NCI-H82 treated with DMSO at 0.1 percent for 48 hours (cell line): ENCODE results near the gene SMU1.

ENCODE experiments used
- DNase-seq: peaks from one replicate; lab custom pipeline; 2025; ENCODE audit not compliant: unreplicated experiment; lab: John Stamatoyannopoulos, UW

Gene SMU1

GRCh38 chr9:33076046-33077004 lies at the start of gene SMU1:
Gene SMU1 (minus strand): TSS chr9:33076674. CDS start chr9:33076608, 66 bp downstream.
- peak; percentile 91 for DNase-seq

GRCh38 chr9:33125461-33125860 lies 49.0 kb upstream of the SMU1 start:
- peak; percentile 14 for DNase-seq

- no peak for DNase-seq
Observed at GRCh38 chr9:33124751-33125381, 48.4 kb upstream of the SMU1 start.

- DNase-seq: no peak
Observed at GRCh38 chr9:33124046-33124445, 47.6 kb upstream of the SMU1 start.

- no peak for DNase-seq
Observed at GRCh38 chr9:33123407-33124031, 47.0 kb upstream of the SMU1 start.

GRCh38 chr9:33120620-33121019 lies 44.1 kb upstream of the SMU1 start:
- DNase-seq: no peak

GRCh38 chr9:33117796-33118195 lies 41.3 kb upstream of the SMU1 start:
- DNase-seq: no peak

- no peak for DNase-seq
Observed at GRCh38 chr9:33117306-33117705, 40.8 kb upstream of the SMU1 start.

GRCh38 chr9:33116860-33117259 lies 40.4 kb upstream of the SMU1 start:
- no peak for DNase-seq

- no peak for DNase-seq
Observed at GRCh38 chr9:33114746-33115145, 38.3 kb upstream of the SMU1 start.

GRCh38 chr9:33113799-33114547 lies 37.5 kb upstream of the SMU1 start:
- no peak for DNase-seq

- no peak for DNase-seq
Observed at GRCh38 chr9:33112094-33112493, 35.6 kb upstream of the SMU1 start.

GRCh38 chr9:33111631-33112030 lies 35.2 kb upstream of the SMU1 start:
- DNase-seq: no peak

- no peak for DNase-seq
Observed at GRCh38 chr9:33110686-33111085, 34.2 kb upstream of the SMU1 start.

- no peak for DNase-seq
Observed at GRCh38 chr9:33109850-33110595, 33.5 kb upstream of the SMU1 start.

- no peak for DNase-seq
Observed at GRCh38 chr9:33109097-33109496, 32.6 kb upstream of the SMU1 start.

GRCh38 chr9:33108472-33108871 lies 32.0 kb upstream of the SMU1 start:
- DNase-seq: no peak

- no peak for DNase-seq
Observed at GRCh38 chr9:33107762-33108161, 31.3 kb upstream of the SMU1 start.

- no peak for DNase-seq
Observed at GRCh38 chr9:33106827-33107621, 30.6 kb upstream of the SMU1 start.

GRCh38 chr9:33106372-33106771 lies 29.9 kb upstream of the SMU1 start:
- DNase-seq: no peak
